AG10803 (cell line): ENCODE data around the gene KCNIP2.

ENCODE experiments used
- DNase-seq: peaks from one replicate; pipeline ENCODE4 v3.0.0; 2010; ENCODE audit warnings: low read depth
- H3K4me3 ChIP-seq: 2 replicates; pipeline ENCODE4 v1.5.1; 2011; ENCODE audit warnings: mild to moderate bottlenecking, low read length, control low read depth
- CTCF ChIP-seq: conservative IDR thresholded peaks from 2 replicates; pipeline ENCODE4 v1.5.1; 2011; ENCODE audit warnings: mild to moderate bottlenecking, low read length, control low read depth, inconsistent platforms

KCNIP2 gene

GRCh38 chr10:101833466-101833865 is 10.1 kb downstream of the KCNIP2 start:
- no peak for DNase-seq
- H3K4me3 ChIP-seq, result no peak overlapping the region
- no peak for TF ChIP-seq CTCF

GRCh38 chr10:101832325-101832771 is 11.3 kb downstream of the KCNIP2 start:
- no peak overlapping the region for H3K4me3 ChIP-seq
- no peak for DNase-seq
- no peak for TF ChIP-seq CTCF

GRCh38 chr10:101831169-101831811 is 12.3 kb downstream of the KCNIP2 start:
- peak overlapping the region; percentile 56 for H3K4me3 ChIP-seq
- DNase-seq, result no peak
- TF ChIP-seq CTCF, result no peak

- TF ChIP-seq CTCF, result no peak
- peak overlapping the region; percentile 56 for H3K4me3 ChIP-seq
- peak; percentile 91 for DNase-seq
These were observed 13.1 kb downstream of the KCNIP2 start for GRCh38 chr10:101830322-101831168.

GRCh38 chr10:101829561-101830315 is 13.9 kb downstream of the KCNIP2 start:
- no peak for TF ChIP-seq CTCF
- peak overlapping the region; percentile 56; the same call in 1 of the 2 replicates for H3K4me3 ChIP-seq
- DNase-seq, result no peak

GRCh38 chr10:101828766-101829551 is 14.6 kb downstream of the KCNIP2 start:
- no peak for DNase-seq
- no peak overlapping the region for H3K4me3 ChIP-seq
- no peak for TF ChIP-seq CTCF
